ENCODE data around the gene ARID3A. TPM values are rescaled to one million over a fixed set of nuclear protein-coding genes. Genes with fewer than 3 reads are reported as not detected.

ARID3A gene
- total and polyA plus RNA-seq, 2 of the 8 experiments (the other 6 are each of a cell fraction or from before 2014, with no cell fraction given) = 40.5 to 77.4 TPM

- Histone ChIP-seq H3K79me1 (ENCODE audit: low read depth, low read length) (peaks cover 6% of the 10 kb centered on the region; the same call in 1 of the 2 replicates), H2BK15ac (ENCODE audit: low read length) (no peak overlapping the region), H4K5ac (ENCODE audit: insufficient read length, low read depth, low read length) (peak overlapping the region; percentile 78), H3K79me2 (ENCODE audit: control insufficient read depth in 1 of 2, insufficient read depth in 2 of 2, low read length in 2 of 2) (peaks cover 0 to 19% of the 10 kb centered on the region in 2 experiments; a peak in 2 of 4 replicates), H4K91ac (replicated peaks; ENCODE audit: insufficient read length, low read length) (peak overlapping the region; percentile 75), H3K56ac (replicated peaks; ENCODE audit: insufficient read length, low read depth, low read length) (peak overlapping the region; percentile 32), H3K9ac (replicated peaks in 1 of 4; ENCODE audit: extremely low read depth in 1 of 4, low read depth in 3 of 4, low read length in 3 of 4) (peak overlapping the region in 3 of 4 experiments; percentile 26 to 68 (median 49); a peak in 3 of 7 replicates), H2BK20ac (ENCODE audit: low read length) (no peak overlapping the region), H4K20me1 (replicated peaks in 1 of 2; ENCODE audit: control insufficient read depth in 1 of 2, insufficient read depth in 2 of 2, low read length in 2 of 2) (peaks cover 0 to 8% of the 10 kb centered on the region in 2 experiments), H3K4ac (replicated peaks; ENCODE audit: insufficient read length, low read depth, low read length) (peak overlapping the region; percentile 8), H3K27ac (ENCODE audit: low read depth, low read length) (peak overlapping the region; percentile 39; the same call in 1 of the 2 replicates), H2BK12ac (ENCODE audit: low read depth, low read length) (peak overlapping the region; percentile 82; the same call in 1 of the 2 replicates), H3K27me3 (replicated peaks in 1 of 4; ENCODE audit: control insufficient read depth in 3 of 4, extremely low read depth in 1 of 4, insufficient read depth in 3 of 4, low read length in 3 of 4) (peaks cover 12 to 14% (median 14%) of the 10 kb centered on the region in 4 experiments), H3K4me2 (ENCODE audit: insufficient read depth in 1 of 2, low read depth in 2 of 2, low read length in 2 of 2) (peak overlapping the region; percentile 62 to 84), H2AK5ac (ENCODE audit: low read depth, low read length) (no peak overlapping the region), H3K14ac (ENCODE audit: insufficient read length) (no peak overlapping the region), H3K23ac (ENCODE audit: insufficient read length) (no peak overlapping the region), H2BK120ac (replicated peaks; ENCODE audit: low read depth, low read length) (no peak overlapping the region), H3K18ac (ENCODE audit: extremely low read depth, low read length) (peak overlapping the region; percentile 9; the same call in 1 of the 2 replicates), H3K23me2 (ENCODE audit: low read depth, low read length) (peaks cover 8% of the 10 kb centered on the region), H3K9me3 (ENCODE audit: insufficient read depth in 2 of 2, low read depth in 1 of 2, low read length in 1 of 2) (no peaks in the 10 kb centered on the region), H3K4me3 (ENCODE audit: extremely low read depth in 1 of 4, insufficient read depth in 2 of 4, low read depth in 3 of 4, low read length in 4 of 4) (peak overlapping the region; percentile 46 to 97 (median 68)), H3K4me1 (replicated peaks in 1 of 4; ENCODE audit: control insufficient read depth in 3 of 4, insufficient read depth in 4 of 4, low read length in 3 of 4) (peaks cover 2 to 11% (median 7%) of the 10 kb centered on the region in 4 experiments), H3K36me3 (ENCODE audit: control insufficient read depth in 2 of 4, insufficient read depth in 4 of 4, low read length in 3 of 4) (peaks cover 0 to 9% (median 3%) of the 10 kb centered on the region in 4 experiments; a peak in 2 of 8 replicates), H2AFZ (ENCODE audit: low read length) (no peak overlapping the region; the same call in 1 of the 2 replicates), H4K8ac (ENCODE audit: extremely low read depth, insufficient read depth, low read length) (peak overlapping the region; percentile 38), H2BK5ac (ENCODE audit: low read depth, low read length) (peak overlapping the region; percentile 61; the same call in 1 of the 2 replicates)
- peak in 1 of 2 experiments; percentile 90 for DNase-seq (ENCODE audit: low read depth in 1 of 2, low spot score in 2 of 2)
- ChIA-PET CTCF (ENCODE audit: partially characterized antibody) (interaction anchor here (1.1 to 4.6 kb wide), 5 partner anchors 14 to 97 kb away, joined by 3 to 113 read pairs (median 15); partner anchors contain the start of gene WDR18), POLR2A (ENCODE audit: partially characterized antibody) (interaction anchor here (0.8 to 3.3 kb wide), 7 partner anchors 11 to 102 kb away, joined by 3 to 16 read pairs (median 4); partner anchors contain the start of genes CNN2, MED16, RNU6-9 and WDR18)
- FAIRE-seq = no peak
- 3% methylated on average over 21 of the region's 39 CpGs; no CpG with 5 or more reads in 1 of the 2 experiments for WGBS, 2 experiments (ENCODE audit: extremely low coverage in 1 of 2, insufficient coverage in 1 of 2, insufficient read length in 1 of 2, insufficient replicate concordance in 2 of 2, low coverage in 1 of 2, low lambda C conversion rate in 2 of 2, missing lambda C conversion rate in 1 of 2)
- TF ChIP-seq SIN3A (conservative IDR thresholded peaks at IDR 0.05 in 1 of 2, IDR thresholded peaks at IDR 0.05 in 1 of 2; ENCODE audit: low read depth in 1 of 2, low read length in 2 of 2) (0 out of 4 replicates have a peak, but pooled peaks have one; percentile 22 to 34), KDM4A (IDR thresholded peaks at IDR 0.05; ENCODE audit: low read depth, low read length, severe bottlenecking) (peak; percentile 14), BCL11A (IDR thresholded peaks at IDR 0.05; ENCODE audit: low read depth in 2 of 2, low read length in 2 of 2) (no peak), KDM1A (IDR thresholded peaks at IDR 0.05; ENCODE audit: borderline replicate concordance, low read length) (peak; percentile 94; the same call in 1 of the 2 replicates), SAP30 (IDR thresholded peaks at IDR 0.05; ENCODE audit: insufficient read depth, insufficient replicate concordance, low read length) (no peak), CREB1 (IDR thresholded peaks at IDR 0.05) (peak; percentile 31), POLR2A (IDR thresholded peaks at IDR 0.05; ENCODE audit: control extremely low read depth in 1 of 2, low read depth in 2 of 2, low read length in 2 of 2) (no peak), JUN (IDR thresholded peaks at IDR 0.05; ENCODE audit: low read depth, low read length) (no peak), GABPA (IDR thresholded peaks at IDR 0.05; ENCODE audit: borderline replicate concordance, insufficient read depth, low read length) (no peak), TBP (IDR thresholded peaks at IDR 0.05; ENCODE audit: low read depth, low read length) (no peak), SP1 (IDR thresholded peaks at IDR 0.05; ENCODE audit: low read depth, low read length) (0 out of 2 replicates have a peak, but pooled peaks have one; percentile 39), CTBP2 (IDR thresholded peaks at IDR 0.05; ENCODE audit: borderline replicate concordance, insufficient read depth, insufficient read length, low read length) (no peak)
Observed at GRCh38 chr19:925087-925525, 729 bp upstream of the ARID3A start.
